ENCODE measurements around the gene SESN1. TPM values are rescaled to one million over a fixed set of nuclear protein-coding genes. Genes with fewer than 3 reads are reported as not detected.

The SESN1 gene
- total RNA-seq, 2 experiments from 2014 or later, result 10.8 to 13.8 TPM

DNA sequence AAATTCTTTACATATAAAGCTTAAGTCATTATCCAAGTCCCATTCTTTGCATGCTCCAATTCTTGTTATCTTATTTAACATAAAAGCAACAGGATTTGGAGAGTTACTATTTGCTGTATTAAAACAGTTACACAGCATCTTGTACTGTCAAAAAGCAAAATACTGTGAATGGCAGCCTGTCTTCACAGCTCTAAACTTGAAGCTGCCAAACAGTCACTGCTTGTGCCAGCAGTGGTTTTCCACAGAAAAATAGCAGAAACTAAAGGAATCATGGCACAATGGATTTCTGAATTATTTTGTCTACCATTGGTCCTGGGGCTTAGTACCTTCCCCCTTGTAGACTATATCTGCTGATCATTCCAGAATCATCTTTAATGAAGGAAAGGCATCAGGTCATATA, 107.5 kb downstream of the SESN1 start:
- CTCF ChIA-PET (ENCODE audit: unreplicated experiment), result no interaction called here
- no peak for DNase-seq (ENCODE audit: low spot score)
- intact Hi-C loops (cut with micrococcal nuclease; ENCODE audit: unreplicated experiment), result no loop called here
- no peaks in the 10 kb centered on the region for H3K9me2 ChIP-seq (ENCODE audit: insufficient read depth, low read length)
- no peak overlapping the region for H2AFZ ChIP-seq (ENCODE audit: low read length)
- H3K36me3 ChIP-seq (ENCODE audit: insufficient read depth, low read length), result peaks cover 10% of the 10 kb centered on the region
- no peak for TF ChIP-seq EZH2phosphoT487 (IDR thresholded peaks at IDR 0.05; ENCODE audit: borderline replicate concordance, low read depth, low read length)
- TF ChIP-seq, protein P1, sequence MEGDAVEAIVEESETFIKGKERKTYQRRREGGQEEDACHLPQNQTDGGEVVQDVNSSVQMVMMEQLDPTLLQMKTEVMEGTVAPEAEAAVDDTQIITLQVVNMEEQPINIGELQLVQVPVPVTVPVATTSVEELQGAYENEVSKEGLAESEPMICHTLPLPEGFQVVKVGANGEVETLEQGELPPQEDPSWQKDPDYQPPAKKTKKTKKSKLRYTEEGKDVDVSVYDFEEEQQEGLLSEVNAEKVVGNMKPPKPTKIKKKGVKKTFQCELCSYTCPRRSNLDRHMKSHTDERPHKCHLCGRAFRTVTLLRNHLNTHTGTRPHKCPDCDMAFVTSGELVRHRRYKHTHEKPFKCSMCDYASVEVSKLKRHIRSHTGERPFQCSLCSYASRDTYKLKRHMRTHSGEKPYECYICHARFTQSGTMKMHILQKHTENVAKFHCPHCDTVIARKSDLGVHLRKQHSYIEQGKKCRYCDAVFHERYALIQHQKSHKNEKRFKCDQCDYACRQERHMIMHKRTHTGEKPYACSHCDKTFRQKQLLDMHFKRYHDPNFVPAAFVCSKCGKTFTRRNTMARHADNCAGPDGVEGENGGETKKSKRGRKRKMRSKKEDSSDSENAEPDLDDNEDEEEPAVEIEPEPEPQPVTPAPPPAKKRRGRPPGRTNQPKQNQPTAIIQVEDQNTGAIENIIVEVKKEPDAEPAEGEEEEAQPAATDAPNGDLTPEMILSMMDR (conservative IDR thresholded peaks at IDR 0.05; ENCODE audit: low read length), result no peak
- H3K79me2 ChIP-seq (ENCODE audit: insufficient read depth, low read depth, low read length), result no peaks in the 10 kb centered on the region
- no peak overlapping the region for H3K27ac ChIP-seq (ENCODE audit: low read depth, low read length, poor library complexity, severe bottlenecking)
- BruUV-seq (replicated peaks), result no TSS peak
- no peak overlapping the region for H3K4me2 ChIP-seq (ENCODE audit: low read length)
- no peaks in the 10 kb centered on the region for H3K9me3 ChIP-seq (ENCODE audit: low read length)
- H4K20me1 ChIP-seq (ENCODE audit: insufficient read depth, low read length), result no peaks in the 10 kb centered on the region
- H3K4me1 ChIP-seq (ENCODE audit: insufficient read depth, low read length, poor library complexity, severe bottlenecking), result no peaks in the 10 kb centered on the region
- POLR2A ChIA-PET, result interaction anchor here (0.6 to 1.5 kb wide), 5 partner anchors 23 to 390 kb away, joined by 3 to 8 read pairs (median 4); no protein-coding TSS in a partner anchor
- H3K4me3 ChIP-seq (ENCODE audit: low read depth, low read length, poor library complexity, severe bottlenecking), result no peak overlapping the region

DNA sequence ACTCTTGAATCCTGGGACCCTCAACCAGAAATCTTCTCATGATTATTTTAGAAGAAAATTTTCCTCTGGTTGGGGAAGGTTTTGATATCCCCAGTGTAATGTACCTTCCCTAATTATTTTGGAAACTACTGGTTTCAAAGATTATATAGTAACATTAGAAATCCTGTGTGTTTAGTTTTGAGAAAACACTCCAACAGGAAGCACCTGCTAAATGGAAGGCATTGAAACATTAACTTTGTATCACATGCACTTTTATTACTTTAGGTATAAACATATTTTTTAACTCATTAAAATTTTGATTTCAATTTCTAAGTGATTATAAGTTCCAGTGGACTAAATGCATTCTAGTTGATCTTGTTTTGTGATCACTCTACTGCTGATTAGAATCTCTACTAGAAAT, 109.3 kb downstream of the SESN1 start:
- peaks cover 8% of the 10 kb centered on the region for H3K36me3 ChIP-seq (ENCODE audit: insufficient read depth, low read length)
- H3K79me2 ChIP-seq (ENCODE audit: insufficient read depth, low read depth, low read length), result no peaks in the 10 kb centered on the region
- H3K4me3 ChIP-seq (ENCODE audit: low read depth, low read length, poor library complexity, severe bottlenecking), result no peak overlapping the region
- POLR2A ChIA-PET, result interaction anchor here (0.9 to 1.2 kb wide), 2 partner anchors 10 to 26 kb away, joined by 3 read pairs; no protein-coding TSS in a partner anchor
- no peaks in the 10 kb centered on the region for H3K9me2 ChIP-seq (ENCODE audit: insufficient read depth, low read length)
- H3K4me1 ChIP-seq (ENCODE audit: insufficient read depth, low read length, poor library complexity, severe bottlenecking), result no peaks in the 10 kb centered on the region
- H4K20me1 ChIP-seq (ENCODE audit: insufficient read depth, low read length), result no peaks in the 10 kb centered on the region
- no peak overlapping the region for H3K27ac ChIP-seq (ENCODE audit: low read depth, low read length, poor library complexity, severe bottlenecking)
- no peak overlapping the region for H2AFZ ChIP-seq (ENCODE audit: low read length)
- H3K4me2 ChIP-seq (ENCODE audit: low read length), result no peak overlapping the region
- DNase-seq (ENCODE audit: low spot score), result no peak
- H3K9me3 ChIP-seq (ENCODE audit: low read length), result no peaks in the 10 kb centered on the region
- TF ChIP-seq EZH2phosphoT487 (IDR thresholded peaks at IDR 0.05; ENCODE audit: borderline replicate concordance, low read depth, low read length), result no peak
- TF ChIP-seq, protein P1 (conservative IDR thresholded peaks at IDR 0.05; ENCODE audit: low read length), result no peak
- intact Hi-C loops (cut with micrococcal nuclease; ENCODE audit: unreplicated experiment), result no loop called here
- CTCF ChIA-PET (ENCODE audit: unreplicated experiment), result no interaction called here
- no TSS peak for BruUV-seq (replicated peaks)

DNA sequence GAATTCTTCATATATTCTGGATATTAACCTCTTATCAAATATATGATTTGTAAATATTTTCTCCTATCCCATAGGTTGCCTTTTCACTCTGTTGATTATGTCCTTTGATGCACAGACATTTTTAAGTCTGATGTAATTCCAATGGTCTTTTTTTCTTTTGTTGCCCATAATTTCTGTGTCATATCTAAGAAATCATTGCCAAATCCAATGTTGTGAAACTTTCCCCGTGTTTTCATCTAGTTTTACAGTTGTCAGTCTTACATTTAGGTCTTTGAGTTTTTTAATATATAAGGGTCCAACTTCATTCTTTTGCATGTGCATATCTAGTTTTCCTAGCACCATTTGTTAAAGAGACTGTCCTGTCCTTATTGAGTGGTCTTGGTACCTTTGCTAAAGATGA, 111.5 kb downstream of the SESN1 start:
- intact Hi-C loops (cut with micrococcal nuclease; ENCODE audit: unreplicated experiment), result no loop called here
- Histone ChIP-seq H4K20me1 (ENCODE audit: insufficient read depth, low read length) (no peaks in the 10 kb centered on the region), H3K36me3 (ENCODE audit: insufficient read depth, low read length) (no peaks in the 10 kb centered on the region; the same call in 1 of the 2 replicates), H3K4me2 (ENCODE audit: low read length) (no peak overlapping the region), H3K79me2 (ENCODE audit: insufficient read depth, low read depth, low read length) (no peaks in the 10 kb centered on the region), H3K4me1 (ENCODE audit: insufficient read depth, low read length, poor library complexity, severe bottlenecking) (no peaks in the 10 kb centered on the region), H3K4me3 (ENCODE audit: low read depth, low read length, poor library complexity, severe bottlenecking) (no peak overlapping the region), H3K9me2 (ENCODE audit: insufficient read depth, low read length) (no peaks in the 10 kb centered on the region), H3K9me3 (ENCODE audit: low read length) (no peaks in the 10 kb centered on the region), H2AFZ (ENCODE audit: low read length) (no peak overlapping the region), H3K27ac (ENCODE audit: low read depth, low read length, poor library complexity, severe bottlenecking) (no peak overlapping the region)
- ChIA-PET POLR2A (interaction anchor here (0.7 kb wide), 1 partner anchor 47 kb away, joined by 7 read pairs; no protein-coding TSS in a partner anchor), CTCF (ENCODE audit: unreplicated experiment) (no interaction called here)
- no peak for TF ChIP-seq EZH2phosphoT487 (IDR thresholded peaks at IDR 0.05; ENCODE audit: borderline replicate concordance, low read depth, low read length)
- TF ChIP-seq, protein P1 (conservative IDR thresholded peaks at IDR 0.05; ENCODE audit: low read length), result no peak
- BruUV-seq (replicated peaks), result no TSS peak
- no peak for DNase-seq (ENCODE audit: low spot score)

Measured in OCI-LY7 (cell line).